NCI-H526 (cell line): ENCODE measurements around the gene SMDT1.
A peak's percentile ranks its signal among the peaks of the same experiment; 100 is the strongest.
"Not testable (repeated sequence)": the region's sequence is repeated elsewhere in the genome, so short reads cannot be mapped to it uniquely, and the experiment has no call there.

Experiments
- DNase-seq, 2 experiments: peaks; one replicate each; lab custom pipeline; 2025; lab: John Stamatoyannopoulos, UW

SMDT1 gene

GRCh38 chr22:42111798-42112197 lies 32.3 kb downstream of the SMDT1 start:
- DNase-seq = no peak

GRCh38 chr22:42112793-42113192 lies 33.3 kb downstream of the SMDT1 start:
- DNase-seq = not testable (repeated sequence)

- peak in 1 of 2 experiments; percentile 13 for DNase-seq
Observed at GRCh38 chr22:42114721-42115120, 35.2 kb downstream of the SMDT1 start.

GRCh38 chr22:42115420-42115830 lies 35.9 kb downstream of the SMDT1 start:
- DNase-seq = not testable (repeated sequence)

- DNase-seq = no peak
Observed at GRCh38 chr22:42116848-42117424, 37.4 kb downstream of the SMDT1 start.

GRCh38 chr22:42120231-42121021 lies 40.9 kb downstream of the SMDT1 start:
- not testable (repeated sequence) for DNase-seq

- not testable (repeated sequence) for DNase-seq
Observed at GRCh38 chr22:42123529-42123928, 44.0 kb downstream of the SMDT1 start.

GRCh38 chr22:42127606-42128005 lies 48.1 kb downstream of the SMDT1 start:
- no peak for DNase-seq

GRCh38 chr22:42128007-42128406 lies 48.5 kb downstream of the SMDT1 start:
- not testable (repeated sequence) for DNase-seq

GRCh38 chr22:42128776-42129694 lies 49.5 kb downstream of the SMDT1 start:
- peak; percentile 15 to 75 for DNase-seq

- DNase-seq = not testable (repeated sequence)
Observed at GRCh38 chr22:42130182-42130581, 50.7 kb downstream of the SMDT1 start.

GRCh38 chr22:42130639-42131431 lies 51.3 kb downstream of the SMDT1 start, which contains the start of gene CYP2D6:
TSS of gene CYP2D6 (minus strand) at chr22:42130810. CDS start at chr22:42130791, 19 bp downstream.
- not testable (repeated sequence) for DNase-seq

- DNase-seq = no peak
Observed at GRCh38 chr22:42131562-42131961, 52.1 kb downstream of the SMDT1 start.

- no peak for DNase-seq
Observed at GRCh38 chr22:42132457-42132856, 53.0 kb downstream of the SMDT1 start.
